Kidney (tissue), 14 donors: Measurements from ENCODE around the gene SHROOM2. TPM values are rescaled to one million over a fixed set of nuclear protein-coding genes. Genes with fewer than 3 reads are reported as not detected.

Source experiments
- DNase-seq, 5 donors: peaks; one replicate each; pipeline ENCODE4 v3.0.0-alpha.2; 2013 to 2020
- FAIRE-seq: peaks from 2 replicates; lab custom pipeline; 2012; peaks lifted over from hg19 to GRCh38; lab: Jason Lieb, UNC
- H3K27ac ChIP-seq, 2 donors: one replicate each; pipeline ENCODE4 v1.7.0; 2013; ENCODE audit warnings: low read depth in 2 of 2, low read length in 2 of 2, inconsistent platforms in 1 of 2
- H3K27me3 ChIP-seq: one replicate; pipeline ENCODE4 v1.7.1; 2013; ENCODE audit warnings: low read length, inconsistent platforms; ENCODE audit not compliant: control insufficient read depth, insufficient read depth
- H3K36me3 ChIP-seq, 3 donors: one replicate each; pipeline versions ENCODE4 v1.7.0 to v1.7.1; 2013; ENCODE audit warnings: low read length in 3 of 3, control low read depth in 1 of 3, inconsistent platforms in 1 of 3; ENCODE audit not compliant: insufficient read depth in 3 of 3, control insufficient read depth in 2 of 3
- H3K4me1 ChIP-seq, 3 donors: one replicate each; pipeline versions ENCODE4 v1.7.0 to v1.7.1; 2013; ENCODE audit warnings: low read length in 3 of 3, inconsistent platforms in 1 of 3, low read depth in 1 of 3; ENCODE audit not compliant: control insufficient read depth in 2 of 3, insufficient read depth in 2 of 3
- H3K4me3 ChIP-seq, 3 donors: one replicate each; pipeline versions ENCODE4 v1.7.0 to v1.8.1; 2013; ENCODE audit warnings: low read length in 3 of 3, control low read depth in 1 of 3, inconsistent platforms in 1 of 3
- H3K9ac ChIP-seq, 3 donors: one replicate each; pipeline versions ENCODE4 v1.7.0 to v1.7.1; 2013; ENCODE audit warnings: low read length in 3 of 3, control low read depth in 1 of 3, inconsistent platforms in 1 of 3
- H3K9me3 ChIP-seq, 3 donors: one replicate each; pipeline versions ENCODE4 v1.7.0 to v1.7.1; 2013; ENCODE audit warnings: low read length in 3 of 3, control low read depth in 1 of 3, inconsistent platforms in 1 of 3; ENCODE audit not compliant: control insufficient read depth in 2 of 3, insufficient read depth in 1 of 3
- intact Hi-C: fragments of 100-400 bp; cut with DNase I; formaldehyde crosslinking; loops from one replicate; pipeline ENCODE4 v1.11.1; 2022
- polyA plus RNA-seq: library from polyadenylated mRNA; stranded (reverse); fragments of 350-450 nt; fragmentation: Illumina TruSeq; extraction: RNeasy Lipid Tissue Mini Kit (QIAGEN cat#74804); gene quantifications from one replicate; pipeline ENCODE4 v1.2.3, GENCODE V29; 2014; ENCODE audit warnings: low read depth, low replicate concordance; ENCODE audit not compliant: insufficient read depth
- total RNA-seq: library from RNA; stranded (reverse); fragmentation: NEBNext Ultra II Directional; extraction: Animal tissue kit (Norgen Biotek cat#: 25700); gene quantifications from one replicate; pipeline ENCODE4 v1.2.1, GENCODE V29; 2021
- TF ChIP-seq, protein P1 (sequence below): IDR thresholded peaks from 3 replicates; pipeline ENCODE4 v1.5.1; 2012; ENCODE audit warnings: mild to moderate bottlenecking, moderate library complexity, borderline replicate concordance; ENCODE audit not compliant: insufficient read depth; ENCODE audit errors: extremely low read depth
- donor health status: control.
- donor health status: control.
- donor health status: control.
- donor health status: control.
- donor health status: control.
- donor health status: DM: yes; HTN: yes; CAD: no.
- donor health status: Normal renal cell carcinoma (clear cell type).

The SHROOM2 gene
- total and polyA plus RNA-seq, 2 donors from 2014 or later: 3.5 to 11.8 TPM

DNA sequence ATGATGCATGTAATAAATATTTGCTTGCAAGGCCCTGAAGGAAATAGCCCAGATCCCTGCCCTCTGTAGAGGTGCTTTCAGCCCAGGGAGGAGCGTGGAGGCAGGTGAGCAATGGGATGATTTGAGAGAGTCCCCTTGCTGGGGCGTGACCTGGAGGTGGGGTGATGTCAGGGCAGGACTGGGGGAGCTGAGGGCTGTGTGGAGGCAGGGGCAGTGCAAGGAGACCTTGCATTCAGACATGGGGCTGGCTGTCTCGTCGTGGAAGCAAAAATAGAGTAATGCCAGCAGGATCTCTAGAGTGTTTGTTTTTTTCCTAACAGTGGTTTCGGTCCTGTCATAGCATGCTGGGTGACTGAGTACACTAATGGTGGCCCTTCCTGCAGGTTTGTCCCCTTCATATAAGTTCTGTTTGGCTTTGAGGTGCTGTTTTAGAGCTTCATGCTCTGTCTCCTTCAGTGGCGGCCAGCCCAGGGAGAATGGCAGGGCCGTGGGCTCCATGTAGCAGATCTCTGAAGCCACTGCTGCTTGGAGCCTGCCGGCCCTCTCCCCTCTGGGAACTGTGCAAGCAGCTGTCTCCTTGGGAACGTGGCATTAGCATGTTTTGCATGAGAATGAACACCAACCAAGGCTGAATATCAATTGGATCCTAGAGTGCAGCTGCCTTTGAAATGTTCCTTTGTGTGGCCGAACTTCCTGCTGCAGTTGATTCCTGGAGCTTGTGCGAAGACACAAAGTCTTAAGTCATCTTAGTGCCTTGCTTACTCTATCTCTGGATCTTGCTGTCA lies 141.7 kb downstream of the SHROOM2 start:
- FAIRE-seq: no peak
- H3K4me1 ChIP-seq: no peaks in the 10 kb centered on the region
- TF ChIP-seq, protein P1, sequence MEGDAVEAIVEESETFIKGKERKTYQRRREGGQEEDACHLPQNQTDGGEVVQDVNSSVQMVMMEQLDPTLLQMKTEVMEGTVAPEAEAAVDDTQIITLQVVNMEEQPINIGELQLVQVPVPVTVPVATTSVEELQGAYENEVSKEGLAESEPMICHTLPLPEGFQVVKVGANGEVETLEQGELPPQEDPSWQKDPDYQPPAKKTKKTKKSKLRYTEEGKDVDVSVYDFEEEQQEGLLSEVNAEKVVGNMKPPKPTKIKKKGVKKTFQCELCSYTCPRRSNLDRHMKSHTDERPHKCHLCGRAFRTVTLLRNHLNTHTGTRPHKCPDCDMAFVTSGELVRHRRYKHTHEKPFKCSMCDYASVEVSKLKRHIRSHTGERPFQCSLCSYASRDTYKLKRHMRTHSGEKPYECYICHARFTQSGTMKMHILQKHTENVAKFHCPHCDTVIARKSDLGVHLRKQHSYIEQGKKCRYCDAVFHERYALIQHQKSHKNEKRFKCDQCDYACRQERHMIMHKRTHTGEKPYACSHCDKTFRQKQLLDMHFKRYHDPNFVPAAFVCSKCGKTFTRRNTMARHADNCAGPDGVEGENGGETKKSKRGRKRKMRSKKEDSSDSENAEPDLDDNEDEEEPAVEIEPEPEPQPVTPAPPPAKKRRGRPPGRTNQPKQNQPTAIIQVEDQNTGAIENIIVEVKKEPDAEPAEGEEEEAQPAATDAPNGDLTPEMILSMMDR: no peak

DNA sequence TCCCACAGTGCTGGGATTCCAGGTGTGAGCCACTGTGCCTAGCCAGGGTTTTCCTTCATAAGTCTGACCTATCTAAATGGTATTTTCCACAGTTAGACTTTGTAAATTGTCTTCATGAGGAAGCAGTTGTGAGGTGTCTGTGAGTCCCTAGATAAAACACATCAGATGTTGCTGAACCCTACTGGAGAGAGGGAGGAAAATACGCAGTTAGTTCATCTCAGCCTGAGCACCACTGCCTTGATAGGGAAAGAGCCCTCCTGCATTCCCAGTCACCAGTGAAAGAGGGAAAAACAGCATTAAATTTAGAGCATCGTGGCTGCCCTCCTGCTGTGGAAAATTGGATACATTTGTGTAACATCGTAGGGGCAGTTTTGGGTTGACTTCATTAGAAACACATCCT lies 149.2 kb downstream of the SHROOM2 start:
- TF ChIP-seq, protein P1: no peak
- no peak overlapping the region for H3K4me3 ChIP-seq
- intact Hi-C loops: no loop called here
- DNase-seq (no peak), FAIRE-seq (no peak)
- no peak overlapping the region for H3K27ac ChIP-seq
- no peaks in the 10 kb centered on the region for H3K9me3 ChIP-seq
- H3K9ac ChIP-seq: no peak overlapping the region
- no peaks in the 10 kb centered on the region for H3K36me3 ChIP-seq
- H3K4me1 ChIP-seq: no peaks in the 10 kb centered on the region
- H3K27me3 ChIP-seq: no peaks in the 10 kb centered on the region

More for the DNA sequence above, 141.7 kb downstream of the SHROOM2 start:
- Histone ChIP-seq H3K4me3 (no peak overlapping the region), H3K9me3 (no peaks in the 10 kb centered on the region), H3K9ac (no peak overlapping the region), H3K27me3 (no peaks in the 10 kb centered on the region), H3K27ac (no peak overlapping the region), H3K36me3 (no peaks in the 10 kb centered on the region)
- intact Hi-C loops: no loop called here
- DNase-seq: peak in 2 of 5 donors; percentile 22 to 38

DNA sequence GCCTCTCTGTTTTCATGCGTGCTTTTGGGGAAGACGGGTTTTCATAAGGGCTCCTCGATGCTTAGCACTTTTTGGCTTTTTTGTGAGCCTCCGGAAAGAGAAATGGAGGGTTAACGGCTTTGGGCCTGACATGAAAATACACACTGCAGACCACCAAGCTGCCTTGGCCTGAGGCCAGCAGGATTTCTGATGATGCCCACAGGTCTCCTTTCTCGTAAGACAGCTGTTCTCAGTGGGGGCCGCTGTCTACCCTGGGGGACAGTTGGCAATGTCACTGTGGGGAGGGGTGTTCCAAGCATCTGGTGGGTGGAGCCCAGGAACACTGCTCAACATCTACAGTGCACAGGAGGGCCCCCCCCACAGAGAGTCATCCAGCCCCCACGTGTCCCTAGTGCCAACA lies 151.5 kb downstream of the SHROOM2 start:
- TF ChIP-seq, protein P1: no peak
- H3K27me3 ChIP-seq: no peaks in the 10 kb centered on the region
- no peak overlapping the region for H3K27ac ChIP-seq
- no peaks in the 10 kb centered on the region for H3K4me1 ChIP-seq
- FAIRE-seq: no peak
- H3K4me3 ChIP-seq: no peak overlapping the region
- no peak for DNase-seq
- intact Hi-C loops: no loop called here
- H3K36me3 ChIP-seq: no peaks in the 10 kb centered on the region
- H3K9me3 ChIP-seq: no peaks in the 10 kb centered on the region
- no peak overlapping the region for H3K9ac ChIP-seq

DNA sequence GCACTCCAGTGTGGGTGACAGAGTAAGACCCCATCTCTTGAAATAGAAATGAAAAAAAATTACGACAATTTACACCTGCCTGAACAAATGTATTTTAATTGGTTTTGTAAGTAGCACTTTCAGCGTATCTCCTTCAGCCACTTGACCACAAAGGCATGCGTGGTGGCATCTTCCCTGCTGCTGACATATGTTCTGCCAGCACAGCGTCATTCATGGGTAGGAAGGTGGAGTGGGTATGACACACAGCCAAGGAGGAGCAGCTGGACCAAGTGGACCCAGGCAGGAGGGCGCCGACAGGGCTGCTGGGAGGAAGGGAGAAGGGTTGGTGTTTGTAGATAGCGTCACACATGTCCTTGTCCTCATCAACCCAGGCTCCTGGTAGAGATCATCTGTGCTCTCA lies 152.3 kb downstream of the SHROOM2 start:
- DNase-seq (no peak), FAIRE-seq (no peak)
- intact Hi-C loops: no loop called here
- Histone ChIP-seq H3K27ac (no peak overlapping the region), H3K4me1 (no peaks in the 10 kb centered on the region), H3K4me3 (no peak overlapping the region), H3K9ac (no peak overlapping the region), H3K36me3 (no peaks in the 10 kb centered on the region), H3K27me3 (no peaks in the 10 kb centered on the region), H3K9me3 (no peaks in the 10 kb centered on the region)
- TF ChIP-seq, protein P1: no peak
